ENCODE results near the gene CLDN14.

The CLDN14 gene

GRCh38 chr21:36429947-36430546 is 49.9 kb downstream of the CLDN14 start:
- DNase-seq: peak; percentile 24

DNA sequence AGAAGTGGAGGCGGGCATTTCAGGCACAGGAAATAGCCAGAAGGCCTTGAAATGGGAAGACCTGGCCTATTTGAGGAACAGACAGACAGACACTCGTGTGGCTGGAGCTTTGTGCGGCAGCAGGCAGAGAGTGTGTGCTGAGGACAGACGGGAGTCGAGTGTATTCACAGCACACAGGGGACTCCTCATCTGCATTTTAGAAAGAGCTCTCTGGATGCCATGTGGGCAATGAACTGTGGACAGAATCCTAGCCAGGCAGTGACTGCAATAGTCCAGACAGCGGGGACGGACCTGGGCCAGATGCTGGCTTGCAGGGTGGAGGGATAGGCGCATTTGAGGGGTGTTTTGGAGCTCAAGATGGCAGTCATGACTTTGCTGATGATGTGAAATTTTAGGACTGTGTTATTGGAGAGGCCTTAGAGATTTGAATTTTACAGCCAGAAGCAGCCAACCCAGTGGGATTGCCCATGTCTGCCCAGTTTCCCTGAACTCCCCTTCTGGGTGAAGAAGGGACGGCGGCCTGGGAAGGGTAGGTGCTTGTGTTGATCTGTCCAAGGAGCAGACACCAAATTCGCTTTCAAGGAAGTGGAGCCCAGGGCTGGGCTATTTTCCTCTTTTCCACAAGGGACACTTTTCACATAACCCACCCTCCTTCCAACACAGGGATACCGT is 51.0 kb downstream of the CLDN14 start:
- DNase-seq: peak; percentile 64

DNA sequence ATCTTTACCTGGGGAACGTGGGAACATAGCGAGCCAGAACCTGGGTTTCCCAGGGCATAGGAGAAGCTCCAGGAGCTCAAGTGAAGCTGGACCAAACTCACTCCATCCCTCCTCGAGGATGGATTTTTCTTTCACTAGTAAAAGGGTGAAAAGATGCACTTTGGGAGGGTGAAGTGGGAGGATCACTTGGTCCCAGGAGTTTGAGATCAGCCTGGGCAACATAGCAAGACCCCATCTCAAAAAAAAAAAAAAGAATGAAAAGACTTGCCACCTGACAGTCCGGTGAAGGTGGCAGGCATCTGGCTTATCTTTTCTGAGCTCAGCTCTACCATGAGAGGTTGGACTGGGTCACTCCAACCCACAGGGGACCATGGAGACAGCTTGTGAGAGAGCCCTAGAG is 52.4 kb downstream of the CLDN14 start:
- no peak for DNase-seq

DNA sequence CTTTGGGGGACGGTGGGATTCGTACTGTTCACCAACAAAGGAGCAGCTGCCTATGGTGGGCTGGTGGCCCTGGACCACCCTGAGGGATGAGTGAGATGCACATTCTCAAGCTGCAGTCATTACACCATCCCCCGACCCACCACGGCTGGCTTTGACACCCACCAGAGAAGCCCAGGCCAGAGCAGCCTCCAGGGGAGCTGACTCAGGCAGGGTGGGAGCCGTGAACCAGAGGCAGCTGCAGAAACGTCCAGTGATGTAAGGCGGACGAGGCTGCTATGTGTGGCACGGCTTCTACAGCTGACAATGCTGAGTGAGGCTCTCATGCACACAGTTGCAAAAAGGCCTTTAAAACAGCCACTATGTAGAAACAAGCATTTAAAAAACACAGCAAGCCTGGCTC is 54.6 kb downstream of the CLDN14 start:
- DNase-seq: no peak

- DNase-seq: no peak
Observed at GRCh38 chr21:36424592-36424991, 55.3 kb downstream of the CLDN14 start.

DNA sequence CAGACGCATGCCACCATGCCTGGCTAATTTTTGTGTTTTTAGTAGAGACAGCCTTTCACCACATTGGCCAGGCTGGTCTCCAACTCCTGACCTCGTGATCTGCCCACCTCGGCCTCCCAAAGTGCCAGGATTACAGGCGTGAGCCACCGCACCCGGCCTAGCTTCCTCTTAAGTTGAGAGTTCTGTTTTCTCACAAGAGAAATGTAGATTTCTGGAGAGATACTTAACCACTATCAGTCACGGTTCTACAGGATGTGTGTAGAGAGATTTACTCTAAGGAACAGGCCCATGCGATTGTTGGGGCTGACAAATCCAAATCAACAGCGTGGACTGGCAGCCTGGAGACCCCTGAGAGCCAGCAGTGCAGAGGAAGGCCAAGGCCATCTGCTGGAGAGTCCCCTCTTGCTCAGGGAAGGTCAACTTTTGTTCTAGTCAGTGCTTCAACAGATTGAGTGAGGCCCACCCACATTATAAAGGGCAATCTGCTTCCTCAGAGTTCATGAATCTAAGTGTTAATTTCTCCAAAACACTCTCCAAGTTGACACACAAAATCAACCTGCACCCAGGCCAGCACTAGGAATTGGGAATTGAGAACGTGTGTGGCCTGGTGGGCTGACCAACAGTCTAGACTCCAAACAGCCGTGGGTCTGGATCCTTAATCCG is 56.0 kb downstream of the CLDN14 start:
- no peak for DNase-seq

DNA sequence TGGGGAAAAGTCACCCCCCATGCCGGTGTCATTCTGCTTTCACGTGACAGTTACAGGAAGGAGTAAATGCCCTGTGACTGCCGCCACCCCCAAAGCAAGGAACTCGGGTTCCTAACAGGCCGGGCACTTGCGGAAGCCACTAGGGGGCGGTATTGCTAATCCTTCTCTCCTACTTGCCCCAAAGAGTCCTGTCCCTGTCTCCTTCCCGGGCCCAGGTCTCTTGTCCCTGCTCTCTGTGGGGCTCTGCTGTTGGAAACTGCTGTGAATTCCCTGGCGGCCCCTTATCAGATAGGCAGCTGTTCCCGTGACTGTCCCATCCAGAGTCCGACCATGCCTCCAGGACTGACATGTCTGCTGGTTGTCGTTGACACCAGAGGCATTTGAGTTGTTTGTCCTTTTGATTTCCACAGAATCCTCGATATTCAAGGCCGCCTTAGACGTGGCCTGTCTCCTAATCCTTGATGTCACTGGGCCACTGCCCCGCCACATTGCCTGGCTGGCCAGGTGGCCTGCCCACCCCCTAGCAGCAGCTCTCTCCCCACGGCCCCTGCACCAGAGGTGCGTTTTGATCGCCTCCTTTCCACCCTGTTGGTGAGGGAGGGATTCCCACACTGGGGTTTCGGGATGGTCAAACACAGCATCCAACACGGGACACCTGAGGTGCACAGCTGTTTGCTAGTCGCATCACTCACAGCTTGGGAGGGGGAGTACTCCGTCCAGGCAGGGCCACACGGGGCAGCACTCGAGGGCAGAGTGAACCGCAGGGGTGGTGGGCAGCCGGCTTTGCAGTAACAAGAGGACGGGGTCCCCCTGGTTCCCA is 57.4 kb downstream of the CLDN14 start:
- no peak for DNase-seq

DNA sequence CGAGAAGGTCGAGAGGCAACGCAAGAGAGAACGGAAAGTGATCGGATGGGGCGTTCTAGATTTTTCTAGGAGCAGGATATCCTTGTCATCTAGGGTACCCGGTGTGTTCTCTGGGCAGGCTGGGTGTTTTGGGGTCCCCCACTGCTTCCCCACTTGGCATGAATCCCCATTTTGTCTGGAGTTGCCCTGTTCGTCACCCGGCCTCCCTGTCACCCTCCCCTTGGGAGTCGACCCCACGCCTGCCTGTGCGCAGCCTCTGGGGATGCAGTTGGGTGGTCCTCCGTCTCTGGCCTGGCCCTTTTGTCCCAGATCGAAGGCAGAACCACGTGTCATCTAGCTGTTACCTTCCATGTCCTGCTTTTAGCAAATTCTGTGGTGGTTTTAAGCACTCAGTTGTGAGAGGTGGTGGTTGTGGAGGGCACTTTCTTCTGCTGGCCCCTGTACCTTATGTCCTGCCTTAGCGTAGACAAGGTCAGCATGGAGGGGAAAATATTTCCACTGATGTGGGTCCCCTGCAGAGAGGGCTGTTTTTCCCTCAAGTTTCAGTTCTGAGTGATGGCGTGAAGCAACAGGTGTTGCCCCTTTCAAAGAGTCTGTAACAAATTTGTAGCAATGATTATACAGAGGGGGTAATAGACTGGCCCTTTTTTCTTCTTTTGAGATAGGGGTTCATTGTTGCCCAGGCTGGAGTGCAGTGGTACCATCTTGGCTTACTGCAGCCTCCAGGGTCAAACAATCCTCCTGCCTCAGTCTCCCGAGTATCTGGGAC is 59.2 kb downstream of the CLDN14 start:
- DNase-seq: no peak

- peak; percentile 60 for DNase-seq
Observed at GRCh38 chr21:36419996-36420395, 59.9 kb downstream of the CLDN14 start.

- DNase-seq: no peak
Observed at GRCh38 chr21:36419241-36419640, 60.7 kb downstream of the CLDN14 start.

- no peak for DNase-seq
Observed at GRCh38 chr21:36415375-36415774, 64.5 kb downstream of the CLDN14 start.

GRCh38 chr21:36412916-36413315 is 67.0 kb downstream of the CLDN14 start:
- DNase-seq: no peak

- no peak for DNase-seq
Observed at GRCh38 chr21:36411301-36411700, 68.6 kb downstream of the CLDN14 start.
